Measurements from ENCODE around the gene VAV2.

VAV2 gene

DNA sequence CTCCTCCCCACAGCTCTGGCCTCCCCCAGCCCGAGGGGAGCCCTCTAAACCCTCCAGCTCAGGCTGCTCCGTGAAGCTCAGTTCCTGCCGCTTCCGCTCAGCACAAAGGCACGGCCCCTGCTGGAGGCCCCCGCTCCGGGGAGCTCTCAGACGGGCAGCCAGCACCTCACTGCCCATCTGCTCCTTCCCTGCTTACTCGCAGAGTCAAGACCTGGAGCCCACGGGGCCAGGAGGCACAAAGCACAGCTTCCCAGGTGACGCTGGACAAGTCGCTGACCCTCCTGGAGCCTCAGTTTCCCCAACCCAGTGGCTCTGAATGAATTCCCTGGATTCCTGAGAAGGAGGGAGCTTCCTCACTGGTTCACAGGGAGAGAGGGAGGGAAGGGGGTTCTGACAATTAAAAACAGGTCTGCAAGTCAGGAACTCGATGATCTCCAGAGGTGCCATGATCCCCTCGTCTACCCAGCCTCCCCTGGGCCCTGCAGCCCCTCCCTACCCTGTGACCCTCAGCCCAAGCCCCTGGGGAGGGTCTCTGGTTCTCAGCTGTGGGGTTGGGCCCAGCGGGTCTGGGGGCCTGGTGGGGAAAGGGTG, 36.2 kb downstream of the VAV2 start:
- in situ Hi-C loops (cut with MboI; ENCODE audit: low sequenced_read_pairs): no loop called here

DNA sequence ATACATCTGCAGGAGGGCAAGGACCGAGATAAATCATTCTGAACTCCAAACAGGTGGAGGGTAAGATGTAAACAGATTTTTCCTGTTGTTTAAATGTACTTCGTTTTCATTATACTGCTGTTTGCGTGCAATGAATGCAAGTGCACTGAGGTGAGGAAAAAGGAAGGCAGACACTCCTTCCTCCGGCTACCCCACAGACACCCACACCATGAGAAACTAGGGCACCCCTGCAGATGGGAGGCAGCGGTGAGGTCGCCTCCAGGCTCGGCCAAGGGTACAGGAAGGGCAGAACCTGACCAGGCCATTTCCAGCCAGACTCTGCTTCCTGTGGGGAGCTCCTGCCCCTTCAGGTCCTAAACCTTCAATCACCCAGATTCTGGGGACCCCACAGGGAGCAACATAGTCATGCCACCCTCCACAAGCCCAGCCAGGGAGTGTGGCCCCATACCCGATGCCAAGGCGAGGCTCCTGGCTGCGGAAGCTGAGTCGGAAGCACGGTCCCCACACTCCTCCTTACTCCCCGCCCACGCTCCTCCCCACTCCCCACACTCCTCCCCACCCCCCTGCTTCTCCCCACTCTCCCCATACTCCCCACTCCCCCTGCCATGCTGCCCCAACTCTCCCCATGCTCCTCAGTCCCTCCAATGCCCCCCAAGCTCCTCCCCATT, 37.1 kb downstream of the VAV2 start:
- in situ Hi-C loops (cut with MboI; ENCODE audit: low sequenced_read_pairs): no loop called here

DNA sequence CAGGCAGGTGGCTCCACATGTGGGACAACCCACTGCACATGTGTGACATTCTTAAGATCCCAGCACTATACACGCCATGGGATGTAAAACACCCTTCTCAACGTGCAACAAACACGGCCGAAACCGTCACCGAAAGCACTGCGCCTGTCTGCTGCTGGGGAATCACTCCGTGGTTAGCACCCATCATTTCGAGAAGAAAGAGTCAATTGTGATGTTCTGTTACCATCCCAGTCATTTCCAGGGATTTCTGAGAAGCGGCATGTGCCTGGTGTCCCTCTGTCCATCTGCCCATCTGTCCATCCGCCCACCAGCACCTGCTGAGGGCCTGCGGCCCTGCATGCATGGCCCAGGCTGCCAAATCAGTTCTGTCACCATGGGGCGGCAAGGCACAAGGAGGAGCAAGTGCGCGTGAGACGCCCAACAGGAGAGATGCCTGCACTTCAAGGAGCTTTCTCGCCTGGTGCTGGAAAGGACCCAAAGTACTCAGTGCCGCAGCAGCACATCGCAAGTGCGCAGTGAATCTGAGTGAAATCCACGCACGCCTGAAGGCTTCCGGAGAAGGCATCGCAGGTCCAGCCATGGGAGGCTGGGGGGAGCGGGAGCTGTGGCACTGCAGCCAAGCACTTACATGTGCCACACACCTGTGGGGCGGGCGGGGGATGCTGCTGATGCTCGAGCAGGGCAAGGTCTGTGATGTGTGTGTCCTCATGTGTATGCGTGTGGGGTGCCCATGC, 38.0 kb downstream of the VAV2 start:
- in situ Hi-C loops (cut with MboI; ENCODE audit: low sequenced_read_pairs): no loop called here

DNA sequence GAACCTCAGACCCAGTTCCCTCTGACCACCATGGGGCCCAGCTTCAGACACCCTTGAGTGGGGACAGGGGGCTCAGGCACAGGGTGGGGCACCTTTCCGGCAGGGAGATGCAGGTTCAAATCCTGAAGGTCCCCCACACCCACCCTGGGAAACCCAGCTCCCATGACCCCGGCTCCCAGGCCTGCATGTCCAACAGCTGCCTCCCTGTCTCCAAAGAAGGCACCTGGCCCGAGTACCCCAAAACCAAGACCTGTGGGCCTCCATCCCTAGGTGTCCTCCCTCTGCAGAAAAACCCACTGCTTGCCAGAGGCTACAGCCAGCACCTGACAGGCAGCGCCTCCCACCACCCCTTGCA, 38.5 kb downstream of the VAV2 start:
- in situ Hi-C loops (cut with MboI; ENCODE audit: low sequenced_read_pairs): no loop called here

DNA sequence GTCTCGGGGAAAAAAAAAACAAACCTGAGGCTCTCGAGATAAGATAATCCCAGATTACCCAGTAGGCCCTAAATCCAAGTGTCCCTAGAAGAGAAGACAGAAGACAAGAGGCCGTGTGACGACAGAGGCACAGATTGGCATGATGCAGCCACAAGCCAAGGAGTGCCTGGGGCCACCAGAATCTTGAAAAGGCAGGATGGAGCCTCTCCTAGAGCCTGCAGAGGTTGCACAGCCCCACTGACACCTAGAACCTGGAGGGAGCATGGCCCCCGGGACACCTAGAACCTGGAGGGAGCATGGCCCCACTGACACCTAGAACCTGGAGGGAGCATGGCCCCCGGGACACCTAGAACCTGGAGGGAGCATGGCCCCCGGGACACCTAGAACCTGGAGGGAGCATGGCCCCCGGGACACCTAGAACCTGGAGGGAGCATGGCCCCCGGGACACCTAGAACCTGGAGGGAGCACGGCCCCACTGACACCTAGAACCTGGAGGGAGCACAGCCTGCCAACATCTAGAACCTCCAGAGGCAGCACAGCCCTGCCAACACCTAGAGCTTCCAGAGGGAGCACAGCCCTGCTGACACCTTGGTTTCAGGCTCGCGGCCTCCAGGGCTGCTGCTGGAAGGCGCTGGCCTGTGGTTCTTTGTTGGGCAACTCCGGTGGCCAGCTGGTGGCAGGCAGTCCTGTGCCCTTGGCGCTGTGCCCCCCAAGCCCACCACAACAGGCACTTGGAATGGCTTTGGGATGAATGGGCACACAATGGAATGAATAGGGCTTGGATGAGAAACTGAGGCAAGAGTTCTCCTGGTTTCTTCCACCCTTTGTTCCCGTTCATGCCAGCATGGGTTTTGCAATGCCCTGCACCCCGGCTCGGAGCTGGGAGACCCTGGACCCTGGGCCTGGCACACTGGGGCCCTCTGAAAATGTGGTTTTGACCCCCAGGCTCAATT, 39.2 kb downstream of the VAV2 start:
- in situ Hi-C loops (cut with MboI; ENCODE audit: low sequenced_read_pairs): no loop called here

DNA sequence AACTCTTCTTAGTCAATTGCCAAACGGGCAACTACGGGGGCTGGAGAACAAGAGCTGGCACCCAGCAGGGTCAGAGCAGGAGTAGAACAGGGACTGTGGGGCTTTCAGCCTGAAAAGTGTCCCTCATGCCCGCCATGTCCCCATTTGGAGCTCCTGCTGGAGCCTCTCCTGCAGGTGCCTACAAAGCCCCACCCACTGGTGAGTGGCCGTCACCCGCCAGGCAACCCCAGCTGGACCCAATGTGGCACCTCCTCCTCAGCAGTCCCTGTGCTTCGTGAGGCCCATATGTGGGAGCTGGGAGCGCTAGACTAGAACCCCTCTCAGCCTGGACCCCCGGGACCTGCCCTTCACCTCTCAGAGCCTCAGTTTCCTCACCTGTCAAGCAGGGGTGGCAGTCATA, 40.9 kb downstream of the VAV2 start:
- in situ Hi-C loops (cut with MboI; ENCODE audit: low sequenced_read_pairs): no loop called here

DNA sequence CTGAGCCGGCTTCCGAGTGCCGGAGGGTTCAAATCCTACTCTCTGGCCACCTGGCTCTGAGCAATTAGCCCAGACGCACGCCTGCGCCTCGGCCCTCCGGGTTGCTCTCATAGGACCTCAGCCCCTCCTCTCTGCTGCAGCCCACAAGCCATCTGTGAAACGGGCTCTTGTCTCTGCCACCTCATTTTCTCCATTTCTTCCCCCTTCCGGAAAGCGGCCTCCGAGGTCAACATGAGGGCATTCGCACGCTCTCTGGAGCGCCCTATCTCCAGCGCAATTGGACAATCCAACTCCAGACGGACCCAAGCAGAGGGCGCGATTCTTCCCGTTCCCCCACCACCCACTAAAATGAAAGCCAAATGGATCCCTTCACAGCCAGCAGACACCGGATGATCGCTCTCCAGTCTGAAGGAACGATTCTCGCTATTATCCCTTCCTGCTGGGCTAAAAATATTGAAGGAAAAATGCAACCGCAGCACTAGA, 41.5 kb downstream of the VAV2 start:
- in situ Hi-C loops (cut with MboI; ENCODE audit: low sequenced_read_pairs): no loop called here

DNA sequence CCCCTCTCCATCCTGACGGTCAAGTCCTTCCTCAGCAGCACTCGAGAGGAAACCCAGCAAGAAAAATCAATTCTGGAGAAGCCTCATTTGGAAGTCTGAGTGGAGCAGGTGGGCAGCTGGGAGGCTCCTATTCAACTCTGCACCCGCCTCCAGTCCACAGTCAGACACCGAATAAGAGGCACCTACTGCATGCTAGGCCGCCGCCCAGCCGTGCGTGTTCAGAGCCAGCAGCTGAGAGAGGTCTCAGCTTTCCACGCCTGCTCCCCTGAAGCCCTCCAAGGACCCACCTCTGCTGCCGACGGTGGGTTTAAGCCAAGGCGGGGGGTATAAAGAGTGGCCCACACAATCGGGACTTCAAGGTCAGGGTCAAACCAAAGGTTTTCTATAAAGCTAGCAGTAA, 41.9 kb downstream of the VAV2 start:
- in situ Hi-C loops (cut with MboI; ENCODE audit: low sequenced_read_pairs): no loop called here

DNA sequence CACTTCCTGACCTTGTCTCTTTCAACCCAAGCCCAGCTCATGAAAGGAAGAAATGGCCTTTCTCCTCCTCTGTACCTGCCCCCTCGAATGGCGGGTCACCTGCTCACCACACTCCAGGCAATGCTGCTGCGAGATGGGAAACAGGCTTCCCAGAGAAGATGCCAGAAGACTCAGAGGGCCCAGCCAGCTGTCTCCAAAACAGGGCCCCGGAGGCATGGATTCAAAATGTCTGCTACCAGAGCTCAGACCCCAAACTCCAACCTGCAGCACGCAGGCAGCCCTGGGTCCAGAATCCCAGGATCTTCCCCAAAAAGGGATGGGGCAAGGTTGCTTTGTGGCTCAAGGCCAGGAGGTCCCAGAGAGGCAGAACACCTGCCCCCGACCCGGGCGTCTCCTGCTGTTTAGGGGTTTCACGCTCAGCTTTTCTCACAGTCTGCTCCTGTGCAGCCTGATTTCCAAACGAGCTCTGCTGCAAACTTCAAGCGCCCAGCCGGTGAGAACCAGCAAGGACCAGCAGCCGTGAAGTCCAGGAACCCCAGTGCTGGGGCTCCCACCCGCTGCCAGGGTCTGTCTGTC, 42.5 kb downstream of the VAV2 start:
- in situ Hi-C loops (cut with MboI; ENCODE audit: low sequenced_read_pairs): no loop called here

DNA sequence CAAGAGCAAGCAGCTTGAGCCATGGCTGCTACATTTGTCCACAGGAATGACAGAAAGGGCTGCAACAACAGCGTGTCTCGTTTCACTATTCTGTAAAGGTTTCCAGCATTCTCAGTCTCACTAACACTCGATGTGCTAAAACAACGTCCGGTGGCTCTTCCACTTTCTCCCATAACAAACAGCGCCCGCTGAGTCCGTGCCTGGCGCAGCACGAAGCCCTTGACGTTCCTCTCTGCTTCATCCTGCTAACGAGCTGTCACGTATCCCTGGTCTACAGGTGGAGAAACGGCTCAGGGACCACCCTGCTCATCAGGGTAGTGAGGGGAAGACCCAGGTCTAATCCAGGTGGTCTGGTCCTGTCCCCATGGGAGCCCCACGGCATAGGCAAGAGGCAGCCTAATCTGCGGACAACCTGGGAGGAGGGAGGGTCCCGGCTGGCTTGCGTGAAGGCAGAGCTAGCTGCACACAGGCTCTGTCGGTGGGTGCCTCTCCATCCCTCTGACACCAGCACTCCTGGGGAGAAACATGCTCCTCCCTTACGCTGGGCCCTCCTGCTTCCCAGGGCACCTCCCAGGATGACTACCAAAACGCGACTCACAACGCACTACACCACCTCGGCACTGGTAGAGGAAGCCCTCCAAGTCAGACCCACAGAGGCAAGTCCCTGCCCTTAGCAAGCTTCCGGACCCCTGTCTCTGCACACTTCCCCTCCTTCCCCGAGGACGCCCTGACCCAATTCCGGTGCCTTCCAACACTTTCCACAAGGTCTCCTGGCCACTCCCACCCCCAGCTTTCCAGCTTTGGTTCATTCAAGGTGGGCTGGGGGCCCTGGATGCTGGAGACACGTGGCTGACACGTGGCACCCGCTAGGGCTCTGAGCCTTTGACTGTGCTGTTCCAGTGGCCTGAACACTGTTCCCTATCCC, 43.3 kb downstream of the VAV2 start:
- in situ Hi-C loops (cut with MboI; ENCODE audit: low sequenced_read_pairs): no loop called here

DNA sequence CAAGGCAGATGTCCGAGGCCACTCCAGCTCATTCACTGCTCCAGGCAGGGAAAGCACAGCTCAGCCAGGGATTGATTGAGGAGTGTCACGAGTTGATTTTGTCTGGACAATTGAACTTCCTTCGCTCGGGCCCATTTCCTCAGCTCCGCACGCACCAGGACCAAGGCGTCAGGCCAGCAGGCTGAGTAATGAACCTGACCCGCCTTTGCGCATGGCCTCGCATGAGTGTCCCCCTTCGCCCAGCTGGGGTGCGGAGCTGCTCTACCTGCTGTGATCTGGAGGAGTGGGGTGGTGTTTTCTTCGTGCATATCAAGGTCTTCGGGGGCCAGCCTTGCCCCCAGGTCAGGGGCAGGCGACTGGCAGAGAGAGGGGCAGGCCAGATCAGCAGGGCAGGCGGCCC, 44.0 kb downstream of the VAV2 start:
- in situ Hi-C loops (cut with MboI; ENCODE audit: low sequenced_read_pairs): no loop called here

DNA sequence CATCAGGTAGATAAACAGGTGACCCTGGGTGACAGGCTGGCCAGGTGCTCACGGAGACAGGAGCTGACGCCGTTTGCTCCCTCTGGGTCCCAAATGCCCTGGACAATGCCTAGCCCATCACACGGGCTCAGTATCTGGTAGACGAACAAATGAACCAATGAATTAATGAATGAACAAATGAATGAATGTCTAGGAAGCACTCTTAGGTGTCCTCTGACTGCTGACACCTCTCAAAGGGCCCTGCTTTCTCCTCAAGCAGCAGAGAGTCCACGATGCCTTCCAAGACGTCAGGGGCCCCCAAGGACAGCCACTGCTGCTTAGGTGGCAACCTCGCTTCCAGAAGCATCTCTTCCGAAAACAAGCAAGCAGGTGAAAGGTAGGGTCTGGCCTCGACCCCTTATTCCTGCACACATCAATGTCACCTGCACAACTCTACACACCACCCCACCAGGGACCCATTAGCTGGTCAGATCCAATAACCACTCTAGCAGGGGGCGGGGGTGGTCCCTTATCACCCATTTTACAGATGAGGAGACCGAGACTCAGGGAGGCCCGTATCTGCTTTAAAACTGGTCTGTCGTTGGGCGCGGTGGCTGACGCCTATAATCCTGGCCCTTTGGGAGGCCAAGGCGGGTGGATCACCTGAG, 45.2 kb downstream of the VAV2 start:
- in situ Hi-C loops (cut with MboI; ENCODE audit: low sequenced_read_pairs): no loop called here

DNA sequence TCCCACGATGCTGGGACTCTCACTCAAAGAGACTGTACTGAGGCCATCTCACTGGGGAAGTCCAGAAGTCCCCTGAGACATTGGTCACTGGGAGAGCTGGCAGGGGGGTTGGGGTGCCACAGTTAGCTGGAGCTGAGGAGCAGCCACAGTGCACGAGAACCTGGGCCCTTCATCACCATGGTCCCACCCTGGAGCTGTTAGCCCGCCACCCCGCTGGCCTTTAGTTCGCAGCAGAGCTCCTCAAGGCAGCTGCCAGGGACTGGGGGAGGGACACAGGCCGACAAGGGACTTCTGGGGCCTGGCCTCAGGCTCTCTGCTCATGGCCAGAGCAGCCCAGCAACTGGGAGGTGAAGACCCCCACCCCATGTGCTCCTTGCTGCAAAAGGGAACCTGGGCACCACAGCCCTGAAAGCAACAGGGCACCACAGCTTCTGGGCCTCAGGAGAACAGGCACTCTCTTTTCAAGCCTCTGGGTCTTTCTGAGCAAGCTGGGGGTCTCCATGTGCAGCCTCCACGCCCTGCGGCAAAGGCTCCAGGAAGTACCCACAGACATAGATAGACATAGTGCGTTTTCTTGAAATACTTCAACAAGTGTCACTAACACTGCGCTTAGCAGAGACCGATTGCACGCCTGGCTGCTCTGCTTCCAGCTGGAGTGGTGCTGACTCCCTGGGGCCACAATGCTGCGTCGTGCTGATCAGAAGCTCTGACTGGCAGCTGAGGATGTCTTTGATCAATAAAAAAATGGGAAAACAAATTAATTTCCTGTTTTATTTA, 46.0 kb downstream of the VAV2 start:
- in situ Hi-C loops (cut with MboI; ENCODE audit: low sequenced_read_pairs): no loop called here

DNA sequence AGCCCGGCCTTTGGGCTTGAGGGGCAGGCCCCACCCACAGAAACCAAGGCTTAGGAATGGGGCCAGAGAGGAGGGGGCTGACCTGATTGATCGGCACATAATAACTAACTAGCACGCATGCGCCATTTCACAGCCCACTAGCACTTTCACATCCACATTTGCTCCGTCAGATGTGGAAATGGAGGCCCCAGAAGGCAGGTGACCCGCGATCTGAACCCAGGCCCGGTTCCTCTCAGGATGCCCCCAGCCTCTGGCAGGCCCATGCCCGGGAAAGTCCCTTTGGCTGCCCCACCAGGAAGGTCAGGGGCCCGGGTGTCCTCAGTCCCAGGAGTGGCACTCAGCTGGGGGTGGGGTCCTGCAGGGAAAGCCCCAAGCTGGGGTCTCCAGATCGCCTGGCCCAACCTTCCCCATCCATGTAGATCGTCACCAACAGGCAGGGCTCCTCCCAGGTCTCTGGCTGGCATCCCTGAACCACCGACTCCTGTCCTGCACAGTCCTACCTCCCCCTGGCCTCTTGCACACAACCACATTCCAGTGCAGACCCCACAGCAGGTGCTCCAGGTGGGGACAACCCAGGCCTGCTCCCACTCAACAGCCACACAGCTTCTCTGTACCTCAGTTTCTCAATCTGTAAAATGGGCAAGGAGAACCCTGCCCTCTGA, 46.7 kb downstream of the VAV2 start:
- in situ Hi-C loops (cut with MboI; ENCODE audit: low sequenced_read_pairs): no loop called here

DNA sequence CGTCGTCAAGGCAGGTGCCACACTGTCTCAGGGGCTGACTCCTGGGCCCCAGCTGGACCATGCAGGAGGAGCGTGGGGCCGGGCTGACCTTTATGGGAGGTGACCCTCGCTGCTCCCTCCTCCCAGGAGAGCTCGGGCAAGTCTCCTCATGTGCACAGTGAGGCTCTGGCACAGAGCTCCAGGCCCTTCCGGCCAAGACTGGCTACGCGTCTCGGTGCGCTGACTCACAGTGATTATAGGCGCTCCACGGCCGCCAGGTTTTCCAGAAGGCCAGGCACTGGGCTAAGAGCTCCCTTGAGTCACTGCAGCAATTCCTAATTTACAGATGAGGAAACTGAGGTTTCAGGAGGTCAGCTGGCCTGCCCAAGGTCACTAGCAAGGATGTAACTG, 47.4 kb downstream of the VAV2 start:
- in situ Hi-C loops (cut with MboI; ENCODE audit: low sequenced_read_pairs): no loop called here

DNA sequence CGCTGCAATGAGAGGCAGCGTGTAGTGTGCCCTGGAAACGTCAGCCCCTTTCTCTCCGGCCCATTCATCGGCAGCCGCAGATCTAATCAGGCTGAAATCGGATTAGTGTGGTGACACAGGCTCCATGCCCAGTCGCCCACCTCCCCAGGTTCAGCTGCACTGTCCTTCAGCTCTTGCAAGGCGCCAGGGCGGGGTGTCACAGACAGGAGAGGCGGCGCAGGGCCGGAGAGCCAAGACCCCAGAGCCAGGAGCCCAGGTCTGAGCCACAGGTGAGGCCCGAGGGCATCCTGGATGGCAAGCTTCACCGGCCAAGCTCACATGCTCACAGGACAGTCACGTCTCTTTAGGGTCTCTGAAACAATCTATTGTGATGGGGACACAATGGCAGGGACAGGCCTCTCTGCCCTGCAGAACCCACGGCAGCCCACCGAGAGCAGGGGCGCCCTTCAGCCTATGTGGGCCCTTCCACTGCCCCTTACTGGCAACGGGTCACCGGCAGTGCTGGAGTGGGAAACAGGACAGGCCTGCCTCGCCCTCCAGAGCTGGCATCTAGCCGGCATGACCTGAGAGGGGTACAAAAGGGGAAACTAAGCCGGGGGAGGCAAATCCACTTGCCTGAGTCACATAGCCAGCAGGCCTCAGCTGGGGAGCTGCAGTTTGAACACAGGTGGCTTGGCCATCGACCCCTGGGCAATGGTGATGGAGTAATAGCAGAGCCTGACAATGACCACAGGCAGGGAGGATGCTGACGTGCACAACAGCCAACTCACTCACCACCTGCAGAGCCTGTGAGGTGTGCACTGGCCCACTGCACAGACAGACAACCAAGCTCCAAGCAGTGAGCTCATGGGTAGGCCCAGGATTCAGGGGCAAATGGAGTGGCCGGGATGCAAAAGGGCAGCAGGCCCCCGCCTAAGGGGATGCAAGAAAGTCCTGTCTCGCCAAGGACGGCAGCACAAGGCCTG, 48.1 kb downstream of the VAV2 start:
- in situ Hi-C loops (cut with MboI; ENCODE audit: low sequenced_read_pairs): no loop called here

All from HL-60/S4 treated with retinoic acid at 250 ng/mL for 4 days and 3 days (cell line).